SW 1271 (cell line): Measurements from ENCODE around the gene DDX20.
"Not testable (repeated sequence)": the region's sequence is repeated elsewhere in the genome, so short reads cannot be mapped to it uniquely, and the experiment has no call there.

Experiments
- DNase-seq, 2 experiments: peaks; one replicate each; lab custom pipeline; 2025; lab: John Stamatoyannopoulos, UW

Gene DDX20

GRCh38 chr1:111792249-111792648 is 36.5 kb downstream of the DDX20 start:
- DNase-seq: no peak

- no peak for DNase-seq
Measured at GRCh38 chr1:111793923-111794322, 38.2 kb downstream of the DDX20 start.

GRCh38 chr1:111795401-111795800 is 39.7 kb downstream of the DDX20 start:
- DNase-seq: no peak

- no peak for DNase-seq
Measured at GRCh38 chr1:111798580-111798979, 42.9 kb downstream of the DDX20 start.

GRCh38 chr1:111799722-111800121 is 44.0 kb downstream of the DDX20 start:
- not testable (repeated sequence) for DNase-seq

- DNase-seq: no peak
Measured at GRCh38 chr1:111801071-111801850, 45.6 kb downstream of the DDX20 start.

- no peak for DNase-seq
Measured at GRCh38 chr1:111802110-111802509, 46.4 kb downstream of the DDX20 start.

- no peak for DNase-seq
Measured at GRCh38 chr1:111802984-111803383, 47.3 kb downstream of the DDX20 start.

GRCh38 chr1:111803951-111804350 is 48.2 kb downstream of the DDX20 start:
- no peak for DNase-seq

- DNase-seq: no peak
Measured at GRCh38 chr1:111804776-111805175, 49.1 kb downstream of the DDX20 start.

- no peak for DNase-seq
Measured at GRCh38 chr1:111805251-111805650, 49.5 kb downstream of the DDX20 start.

- no peak for DNase-seq
Measured at GRCh38 chr1:111811891-111812290, 56.2 kb downstream of the DDX20 start.

GRCh38 chr1:111812306-111812705 is 56.6 kb downstream of the DDX20 start:
- DNase-seq: no peak

GRCh38 chr1:111813440-111814304 is 58.0 kb downstream of the DDX20 start:
- DNase-seq: no peak

- no peak for DNase-seq
Measured at GRCh38 chr1:111814305-111814628, 58.6 kb downstream of the DDX20 start.

GRCh38 chr1:111814642-111815041 is 58.9 kb downstream of the DDX20 start:
- no peak for DNase-seq
